IMR-90 (cell line): ENCODE measurements around the gene LRRC4C. TPM values are rescaled to one million over a fixed set of nuclear protein-coding genes. Genes with fewer than 3 reads are reported as not detected.

Experiments
- ATAC-seq: fragments of 200-7000 bp; cut with Tn5 transposase; 2 replicates; pipeline ENCODE4 v1.9.1; 2020; ENCODE audit warnings: low read depth, mild to moderate bottlenecking, moderate library complexity
- BruUV-seq: library from RNA; stranded (reverse); fragments of 400-500 nt; replicated peaks from 2 replicates; lab custom pipeline; 2021; lab: Mats Ljungman, UMichigan
- CTCF ChIA-PET: fragments of 300-600 bp; formaldehyde crosslinking; extraction: SDS; loops from one replicate; lab custom pipeline; 2021; ENCODE audit warnings: antibody characterized with exemption; lab: Yijun Ruan, JAX
- POLR2A ChIA-PET: fragments of 300-600 bp; sonication (Branson Sonifier 250); formaldehyde crosslinking; loops from one replicate; lab custom pipeline; 2022; ENCODE audit warnings: antibody characterized with exemption; ENCODE audit not compliant: unreplicated experiment; lab: Charles Lee
- DNase-seq: peaks from one replicate; pipeline ENCODE4 v3.0.0; 2013
- H2AFZ ChIP-seq: replicated peaks from 2 replicates; pipeline ENCODE3; 2013; ENCODE audit warnings: low read length, mild to moderate bottlenecking; ENCODE audit not compliant: poor library complexity
- H2AK5ac ChIP-seq: 2 replicates; pipeline ENCODE4 v1.6.1; 2013; ENCODE audit warnings: low read depth, low read length, inconsistent platforms
- H2AK9ac ChIP-seq: replicated peaks from 2 replicates; pipeline ENCODE3; 2013; ENCODE audit warnings: mild to moderate bottlenecking, low read depth, low read length, moderate library complexity; ENCODE audit not compliant: poor library complexity
- H2BK120ac ChIP-seq: 2 replicates; pipeline ENCODE4 v1.6.1; 2013; ENCODE audit warnings: low read depth, low read length, inconsistent platforms
- H2BK15ac ChIP-seq: 3 replicates; pipeline ENCODE4 v1.6.1; 2013; ENCODE audit warnings: low read depth, low read length, inconsistent platforms
- H2BK20ac ChIP-seq: 2 replicates; pipeline ENCODE4 v1.6.1; 2013; ENCODE audit warnings: low read depth, mild to moderate bottlenecking, inconsistent platforms, low read length, moderate library complexity
- H2BK5ac ChIP-seq: 2 replicates; pipeline ENCODE4 v1.6.1; 2013; ENCODE audit warnings: mild to moderate bottlenecking, low read depth, low read length, inconsistent platforms; ENCODE audit not compliant: poor library complexity, severe bottlenecking
- H3K14ac ChIP-seq: replicated peaks from 2 replicates; pipeline ENCODE4 v1.6.1; 2013; ENCODE audit warnings: low read depth, low read length, inconsistent platforms
- H3K18ac ChIP-seq: 2 replicates; pipeline ENCODE4 v1.6.1; 2013; ENCODE audit warnings: low read depth, low read length, control low read depth
- H3K23ac ChIP-seq: 2 replicates; pipeline ENCODE4 v1.6.1; 2013; ENCODE audit warnings: low read depth, low read length, inconsistent platforms
- H3K27ac ChIP-seq: 2 replicates; pipeline ENCODE4 v1.5.1; 2013; ENCODE audit warnings: mild to moderate bottlenecking, control low read depth, low read length; ENCODE audit not compliant: insufficient read depth
- H3K27me3 ChIP-seq: 2 replicates; pipeline ENCODE4 v1.6.1; 2013; ENCODE audit warnings: low read length; ENCODE audit not compliant: control insufficient read depth, insufficient read depth
- H3K36me3 ChIP-seq: 2 replicates; pipeline ENCODE4 v1.6.1; 2013; ENCODE audit warnings: low read length, mixed read lengths; ENCODE audit not compliant: control insufficient read depth, insufficient read depth
- H3K4ac ChIP-seq: 2 replicates; pipeline ENCODE4 v1.6.1; 2013; ENCODE audit warnings: low read depth, low read length, inconsistent platforms
- H3K4me1 ChIP-seq: 2 replicates; pipeline ENCODE4 v1.6.1; 2013; ENCODE audit warnings: low read length, mixed read lengths; ENCODE audit not compliant: control insufficient read depth, insufficient read depth
- H3K4me2 ChIP-seq: 2 replicates; pipeline ENCODE4 v1.6.1; 2013; ENCODE audit warnings: low read depth, mild to moderate bottlenecking, control low read depth, low read length, moderate library complexity
- H3K4me3 ChIP-seq: 2 replicates; pipeline ENCODE4 v1.5.1; 2013; ENCODE audit warnings: low read depth, mild to moderate bottlenecking, control low read depth, low read length, moderate library complexity; ENCODE audit not compliant: insufficient read depth
- H3K56ac ChIP-seq: 2 replicates; pipeline ENCODE4 v1.6.1; 2013; ENCODE audit warnings: low read length, inconsistent platforms; ENCODE audit not compliant: insufficient read depth; ENCODE audit errors: extremely low read depth
- H3K79me1 ChIP-seq, 2 experiments: 2 replicates each; pipeline ENCODE4 v1.6.1; 2013; ENCODE audit warnings: low read length in 2 of 2, inconsistent platforms in 1 of 2, low read depth in 1 of 2
- H3K9ac ChIP-seq: 2 replicates; pipeline ENCODE4 v1.6.1; 2013; ENCODE audit warnings: low read depth, low read length, control low read depth
- H3K9me1 ChIP-seq: 2 replicates; pipeline ENCODE4 v1.6.1; 2013; ENCODE audit warnings: low read length, inconsistent platforms; ENCODE audit not compliant: insufficient read depth
- H3K9me3 ChIP-seq: 2 replicates; pipeline ENCODE4 v1.6.1; 2013; ENCODE audit warnings: low read length; ENCODE audit not compliant: control insufficient read depth, insufficient read depth
- H4K20me1 ChIP-seq: 2 replicates; pipeline ENCODE4 v1.6.1; 2013; ENCODE audit warnings: low read length, inconsistent platforms; ENCODE audit not compliant: insufficient read depth
- H4K5ac ChIP-seq: 2 replicates; pipeline ENCODE4 v1.6.1; 2013; ENCODE audit warnings: mild to moderate bottlenecking, low read depth, low read length, control low read depth
- H4K8ac ChIP-seq, 2 experiments: 2 replicates each; pipeline ENCODE4 v1.6.1; 2013; ENCODE audit warnings: low read depth in 2 of 2, low read length in 2 of 2, control low read depth in 1 of 2, inconsistent platforms in 1 of 2
- H4K91ac ChIP-seq: 2 replicates; pipeline ENCODE4 v1.6.1; 2013; ENCODE audit warnings: low read depth, low read length, inconsistent platforms; ENCODE audit not compliant: insufficient read depth
- POLR2A ChIP-seq: IDR thresholded peaks from 2 replicates; pipeline ENCODE4 v1.6.1; 2012; ENCODE audit warnings: mild to moderate bottlenecking, low read depth, low read length
- WGBS, 2 experiments: methylation state at CpG; one replicate each; pipeline versions ENCODE4 v1.1.5 to v1.1.7; 2013; ENCODE audit warnings: missing lambda C conversion rate in 2 of 2; ENCODE audit not compliant: insufficient read length in 1 of 2; ENCODE audit errors: extremely low coverage in 2 of 2; 5-methylcytosine and 5-hydroxymethylcytosine counted together
- dilution Hi-C: fragments of 300-500 bp; cut with HindIII; formaldehyde crosslinking; loops from one replicate; pipeline ENCODE4 v1.14.3; 2018; ENCODE audit warnings: low sequenced_read_pairs; ENCODE audit not compliant: unreplicated experiment
- in situ Hi-C: fragments of 300-500 bp; cut with MboI; formaldehyde crosslinking; loops from 3 replicates; pipeline ENCODE4 v1.14.3; 2019; ENCODE audit warnings: low sequenced_read_pairs, inconsistent platforms, mixed read lengths
- intact Hi-C: fragments of 100-400 bp; cut with micrococcal nuclease; formaldehyde crosslinking; loops from 2 replicates; pipeline ENCODE4 v1.10.0; 2022
- polyA plus RNA-seq, 3 experiments: library from polyadenylated mRNA; depleted of rRNA; stranded (reverse); fragments of >200 nt; gene quantifications; 2 replicates each; pipeline ENCODE4 v1.2.3, GENCODE V29; 2012; ENCODE audit warnings: low replicate concordance in 1 of 3
- total RNA-seq: library from RNA; depleted of rRNA; stranded (reverse); fragments of >200 nt; gene quantifications from 2 replicates; pipeline ENCODE4 v1.2.3, GENCODE V29; 2012

Gene LRRC4C
- total and polyA plus RNA-seq, 2 of the 4 experiments (the other 2 are of a cell fraction): under 0.01 to 0.03 TPM

- no peaks in the 10 kb centered on the region for H4K20me1 ChIP-seq
- no peak overlapping the region for H3K4me2 ChIP-seq
- H3K9ac ChIP-seq: no peak overlapping the region
- ATAC-seq (no peak), DNase-seq (no peak)
- H2BK5ac ChIP-seq: no peak overlapping the region
- H2AK9ac ChIP-seq: no peak overlapping the region
- CTCF ChIA-PET: no interaction called here
- intact Hi-C loops (no loop called here), in situ Hi-C loops (no loop called here), dilution Hi-C loops (no loop called here)
- H3K4me1 ChIP-seq: no peaks in the 10 kb centered on the region
- H3K36me3 ChIP-seq: no peaks in the 10 kb centered on the region
- no TSS peak for BruUV-seq
- no peak overlapping the region for H3K27ac ChIP-seq
- no peak overlapping the region for H3K56ac ChIP-seq
- no peak overlapping the region for H4K5ac ChIP-seq
- no peaks in the 10 kb centered on the region for H3K9me1 ChIP-seq
- no peak overlapping the region for H3K14ac ChIP-seq
- H3K9me3 ChIP-seq: peaks cover 2% of the 10 kb centered on the region; the same call in 1 of the 2 replicates
- H4K91ac ChIP-seq: no peak overlapping the region
- no peaks in the 10 kb centered on the region for H3K79me1 ChIP-seq
- no peak overlapping the region for H3K18ac ChIP-seq
- H2AFZ ChIP-seq: no peak overlapping the region
- H4K8ac ChIP-seq: no peak overlapping the region
- H3K4me3 ChIP-seq: no peak overlapping the region
- H2BK20ac ChIP-seq: no peak overlapping the region
- H2BK120ac ChIP-seq: no peak overlapping the region
- no peak overlapping the region for H3K4ac ChIP-seq
- no peak for TF ChIP-seq POLR2A
- no CpG with 5 or more reads among the region's 2 CpGs for WGBS, 2 experiments
- H3K27me3 ChIP-seq: no peaks in the 10 kb centered on the region
- POLR2A ChIA-PET: no interaction called here
- H3K23ac ChIP-seq: no peak overlapping the region
- H2AK5ac ChIP-seq: no peak overlapping the region
- H2BK15ac ChIP-seq: no peak overlapping the region
Observed at GRCh38 chr11:41010361-41011050, 448.9 kb downstream of the LRRC4C start.
